ENCODE data around the gene PDE3A.

Gene PDE3A

DNA sequence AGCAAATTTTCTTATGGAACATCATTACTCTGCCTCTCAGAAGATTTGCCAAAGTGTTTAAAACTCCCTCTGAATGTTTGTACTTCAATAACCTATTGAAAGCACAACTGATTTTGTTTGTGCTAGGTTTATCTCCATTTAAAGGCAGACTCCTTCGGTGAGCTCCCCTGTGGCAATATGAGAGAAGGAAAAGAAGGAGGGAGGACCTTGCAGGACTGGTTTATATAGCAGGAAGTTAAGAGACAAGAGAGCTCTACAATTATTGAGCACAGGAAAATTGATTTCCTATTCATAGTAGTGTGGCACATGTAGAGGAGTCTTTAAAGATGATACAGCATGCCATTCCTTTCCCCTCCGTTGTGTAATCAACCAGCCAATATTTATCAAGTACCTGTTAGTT is 75.5 kb downstream of the PDE3A start:
- Mint-ChIP-seq H3K9me3 (no peaks in the 10 kb centered on the region), H3K27me3 (no peaks in the 10 kb centered on the region), H3K4me3 (no peak overlapping the region), H3K36me3 (ENCODE audit: low read depth) (no peaks in the 10 kb centered on the region), H3K27ac (no peak overlapping the region), H3K4me1 (ENCODE audit: low read depth) (no peaks in the 10 kb centered on the region)
- intact Hi-C loops (cut with micrococcal nuclease), result no loop called here

DNA sequence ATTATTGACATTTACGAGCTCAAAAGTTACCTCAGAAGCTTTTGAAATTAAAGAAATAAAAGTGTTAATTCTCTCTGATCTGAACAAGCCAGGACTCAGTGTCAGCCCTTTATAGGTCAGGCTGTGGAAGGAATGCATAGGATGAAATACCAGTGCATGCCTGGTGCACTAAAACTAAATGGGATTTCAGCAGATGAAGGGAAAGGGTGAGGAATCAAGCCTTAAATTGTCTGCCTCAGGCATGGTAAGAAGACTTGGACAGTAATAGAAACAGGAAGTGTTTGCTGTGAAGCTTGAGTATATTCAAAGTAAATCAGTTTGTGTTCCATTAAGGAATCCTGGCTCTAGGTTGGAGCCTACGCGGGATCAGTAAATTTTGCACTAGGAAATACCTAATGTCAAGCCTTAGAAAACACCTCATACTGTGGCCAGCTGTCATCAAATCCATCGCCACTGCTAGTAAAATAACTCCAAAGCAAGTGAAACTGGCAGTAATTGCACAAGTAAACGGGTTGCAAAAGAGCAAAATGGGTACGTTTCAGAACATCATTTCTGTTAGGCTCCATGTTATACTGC is 76.3 kb downstream of the PDE3A start:
- intact Hi-C loops (cut with micrococcal nuclease), result no loop called here
- H3K4me3 Mint-ChIP-seq, result no peak overlapping the region
- H3K27ac Mint-ChIP-seq, result no peak overlapping the region
- no peaks in the 10 kb centered on the region for H3K9me3 Mint-ChIP-seq
- no peaks in the 10 kb centered on the region for H3K36me3 Mint-ChIP-seq (ENCODE audit: low read depth)
- H3K27me3 Mint-ChIP-seq, result no peaks in the 10 kb centered on the region
- H3K4me1 Mint-ChIP-seq (ENCODE audit: low read depth), result no peaks in the 10 kb centered on the region

DNA sequence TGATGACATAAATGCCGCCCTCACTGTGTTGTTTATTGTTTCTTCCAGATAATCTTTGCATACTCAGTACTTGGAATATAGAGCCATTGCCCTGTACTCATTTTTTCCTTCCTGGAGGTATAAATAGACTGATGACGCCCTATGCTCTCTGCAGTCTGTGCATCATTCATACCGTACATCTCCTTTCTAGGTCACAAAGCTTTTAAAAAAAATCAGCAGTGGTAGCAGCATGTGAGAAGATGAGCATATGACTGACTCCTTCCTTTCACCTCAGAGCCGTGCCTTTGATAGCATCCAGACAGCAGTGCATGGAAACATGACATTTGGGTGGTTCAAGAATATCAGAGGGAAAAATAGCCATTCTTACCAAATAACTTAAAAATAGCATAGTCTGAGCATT is 77.3 kb downstream of the PDE3A start:
- Mint-ChIP-seq H3K9me3 (no peaks in the 10 kb centered on the region), H3K4me3 (no peak overlapping the region)
- intact Hi-C loops (cut with micrococcal nuclease), result no loop called here

DNA sequence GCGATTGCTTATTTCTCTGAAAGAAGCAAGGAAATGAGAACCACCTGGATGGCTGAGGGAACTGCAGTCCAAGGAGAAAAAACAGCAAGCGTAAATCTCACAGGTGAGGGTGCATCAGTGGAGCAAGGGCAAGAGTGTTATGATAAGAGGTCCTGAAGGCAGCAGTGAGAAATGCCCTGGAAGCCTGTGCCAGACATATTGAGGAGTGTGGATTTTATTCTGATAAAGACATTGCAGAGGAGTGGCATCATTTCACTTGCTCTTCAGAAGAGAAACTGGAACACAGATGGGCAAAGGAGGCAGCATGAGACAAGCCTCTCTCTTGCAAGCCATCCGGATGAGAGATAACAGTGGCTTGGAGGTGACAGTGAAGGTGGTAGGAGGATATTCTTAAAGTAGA is 78.5 kb downstream of the PDE3A start:
- intact Hi-C loops (cut with micrococcal nuclease), result no loop called here
- Mint-ChIP-seq H3K4me3 (no peak overlapping the region), H3K4me1 (ENCODE audit: low read depth) (no peaks in the 10 kb centered on the region), H3K27me3 (no peaks in the 10 kb centered on the region), H3K9me3 (no peaks in the 10 kb centered on the region), H3K27ac (no peak overlapping the region), H3K36me3 (ENCODE audit: low read depth) (no peaks in the 10 kb centered on the region)

More for the DNA sequence above, 77.3 kb downstream of the PDE3A start:
- H3K27ac Mint-ChIP-seq, result no peak overlapping the region
- H3K27me3 Mint-ChIP-seq, result no peaks in the 10 kb centered on the region
- no peaks in the 10 kb centered on the region for H3K4me1 Mint-ChIP-seq (ENCODE audit: low read depth)
- no peaks in the 10 kb centered on the region for H3K36me3 Mint-ChIP-seq (ENCODE audit: low read depth)

DNA sequence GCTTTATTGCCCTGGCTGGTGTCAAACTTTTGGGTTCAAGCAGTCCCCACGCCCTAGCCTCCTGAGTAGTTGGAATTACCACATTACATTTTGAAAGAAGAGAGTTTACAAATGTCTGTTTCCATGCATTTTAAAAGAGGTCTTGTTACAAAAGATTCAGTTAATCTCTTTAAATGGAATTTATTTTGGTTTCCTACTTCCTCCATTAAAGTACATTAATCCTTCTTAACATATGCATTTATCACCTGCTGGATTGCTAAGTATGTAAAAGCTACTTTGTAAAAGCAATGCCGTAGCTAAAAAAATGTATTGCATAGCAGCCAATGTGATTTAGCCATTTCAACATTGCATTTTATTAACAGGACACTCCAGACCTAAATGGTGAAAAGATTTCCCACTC is 80.4 kb downstream of the PDE3A start:
- Mint-ChIP-seq H3K9me3 (no peaks in the 10 kb centered on the region), H3K27me3 (no peaks in the 10 kb centered on the region), H3K36me3 (ENCODE audit: low read depth) (no peaks in the 10 kb centered on the region), H3K27ac (no peak overlapping the region), H3K4me1 (ENCODE audit: low read depth) (no peaks in the 10 kb centered on the region), H3K4me3 (no peak overlapping the region)
- intact Hi-C loops (cut with micrococcal nuclease), result no loop called here

DNA sequence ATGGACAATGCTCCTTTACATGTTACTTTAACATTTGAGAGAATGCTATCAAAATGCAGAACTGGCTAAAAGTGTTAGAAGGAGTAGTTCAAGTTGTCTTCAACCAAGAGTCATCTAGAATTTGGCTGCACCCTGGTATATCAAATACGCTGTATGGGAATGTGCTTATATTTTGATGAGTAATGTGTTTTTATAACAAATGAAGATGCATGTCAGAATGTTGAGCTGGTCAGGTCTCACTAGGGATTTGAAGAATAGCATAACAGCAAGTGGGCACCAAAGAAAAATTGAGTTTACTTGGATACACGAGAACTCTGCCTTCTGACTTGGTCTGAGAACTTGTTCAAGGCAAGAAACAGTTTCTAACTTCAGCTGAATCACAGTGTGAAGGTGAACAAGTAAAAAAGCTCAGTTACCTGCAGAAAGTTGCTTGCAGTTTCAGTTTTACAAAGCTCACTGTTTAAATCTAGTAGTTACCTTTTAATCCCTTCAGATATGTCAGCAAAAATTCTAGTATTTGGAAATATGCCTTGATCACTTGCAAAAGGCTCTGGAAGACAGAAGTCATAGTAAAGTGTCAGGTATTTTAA is 82.3 kb downstream of the PDE3A start:
- intact Hi-C loops (cut with micrococcal nuclease), result no loop called here
- Mint-ChIP-seq H3K27me3 (no peaks in the 10 kb centered on the region), H3K27ac (no peak overlapping the region), H3K4me1 (ENCODE audit: low read depth) (no peaks in the 10 kb centered on the region), H3K36me3 (ENCODE audit: low read depth) (no peaks in the 10 kb centered on the region), H3K4me3 (no peak overlapping the region), H3K9me3 (no peaks in the 10 kb centered on the region)

DNA sequence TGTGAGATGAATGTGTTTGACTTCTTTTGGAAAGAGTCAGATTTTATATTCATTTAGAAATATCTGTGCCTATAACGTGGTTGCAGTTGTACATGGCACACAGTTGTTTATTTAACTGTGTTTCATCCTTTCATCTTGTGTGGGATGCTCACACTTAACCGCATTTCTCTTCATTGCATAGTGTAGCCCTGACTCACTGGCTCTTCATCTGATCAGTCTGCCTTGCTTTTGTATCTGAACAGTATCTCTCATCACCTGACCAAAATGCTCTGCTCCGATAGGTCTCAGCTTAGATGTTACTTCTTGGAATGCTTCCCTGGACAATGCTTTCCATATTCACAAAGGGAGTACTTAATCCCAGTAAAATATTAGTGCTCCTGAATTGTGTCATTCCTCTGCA is 83.4 kb downstream of the PDE3A start:
- Mint-ChIP-seq H3K36me3 (ENCODE audit: low read depth) (no peaks in the 10 kb centered on the region), H3K9me3 (no peaks in the 10 kb centered on the region), H3K27ac (no peak overlapping the region), H3K4me3 (no peak overlapping the region), H3K27me3 (no peaks in the 10 kb centered on the region), H3K4me1 (ENCODE audit: low read depth) (no peaks in the 10 kb centered on the region)
- intact Hi-C loops (cut with micrococcal nuclease), result no loop called here

DNA sequence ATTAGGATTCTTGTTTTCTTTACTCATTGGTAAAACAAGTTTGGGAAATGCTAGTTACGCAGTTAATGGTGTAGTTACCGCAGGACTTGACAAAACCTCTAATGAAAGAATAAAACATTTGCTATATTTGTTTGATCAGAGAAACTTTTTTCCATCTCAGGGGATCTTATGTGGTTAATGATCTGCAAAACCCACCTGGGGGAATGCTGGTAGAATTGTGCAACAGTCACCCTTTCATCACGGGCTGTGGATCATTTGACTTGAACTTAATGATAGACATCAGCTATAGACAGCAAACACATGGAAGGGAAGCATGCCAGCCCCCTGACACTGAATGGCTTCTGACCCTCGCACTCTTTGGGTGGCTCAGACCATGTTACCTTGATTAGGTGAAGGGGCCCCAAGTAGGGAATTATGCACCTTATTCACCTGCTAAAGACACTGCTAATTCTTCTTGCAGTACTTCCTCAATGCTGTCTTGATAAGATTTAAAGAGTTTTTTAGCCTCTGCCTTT is 84.2 kb downstream of the PDE3A start:
- H3K27ac Mint-ChIP-seq, result no peak overlapping the region
- no peaks in the 10 kb centered on the region for H3K36me3 Mint-ChIP-seq (ENCODE audit: low read depth)
- no peak overlapping the region for H3K4me3 Mint-ChIP-seq
- H3K27me3 Mint-ChIP-seq, result no peaks in the 10 kb centered on the region
- no peaks in the 10 kb centered on the region for H3K4me1 Mint-ChIP-seq (ENCODE audit: low read depth)
- no peaks in the 10 kb centered on the region for H3K9me3 Mint-ChIP-seq
- intact Hi-C loops (cut with micrococcal nuclease), result no loop called here

DNA sequence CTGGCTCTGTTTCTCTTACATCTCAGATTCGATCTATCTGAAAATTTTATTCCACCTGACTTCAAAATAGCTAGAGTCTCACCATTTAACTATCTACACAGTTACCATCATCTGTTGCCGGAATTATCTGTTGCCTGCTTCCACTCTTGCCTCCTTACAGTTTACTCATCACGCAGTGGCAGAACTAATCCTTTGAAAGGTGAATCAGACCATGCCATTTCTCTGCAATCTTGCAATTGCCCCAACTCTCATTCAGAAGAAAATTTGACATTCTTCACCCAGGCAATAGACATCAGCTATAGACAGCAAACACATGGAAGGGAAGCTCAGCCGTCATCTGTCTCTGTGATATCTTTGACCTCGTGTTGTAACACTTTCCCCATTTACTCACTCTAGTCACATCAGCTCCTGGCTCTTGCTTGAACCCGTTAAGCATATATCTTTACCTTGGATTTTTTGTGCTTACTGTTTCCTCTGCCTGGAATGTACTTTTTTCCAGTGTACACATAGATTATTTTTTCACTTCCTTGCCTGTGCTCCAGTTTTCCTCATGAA is 85.5 kb downstream of the PDE3A start:
- Mint-ChIP-seq H3K9me3 (no peaks in the 10 kb centered on the region), H3K27ac (no peak overlapping the region), H3K4me3 (no peak overlapping the region), H3K4me1 (ENCODE audit: low read depth) (no peaks in the 10 kb centered on the region), H3K27me3 (no peaks in the 10 kb centered on the region), H3K36me3 (ENCODE audit: low read depth) (no peaks in the 10 kb centered on the region)
- intact Hi-C loops (cut with micrococcal nuclease), result no loop called here

DNA sequence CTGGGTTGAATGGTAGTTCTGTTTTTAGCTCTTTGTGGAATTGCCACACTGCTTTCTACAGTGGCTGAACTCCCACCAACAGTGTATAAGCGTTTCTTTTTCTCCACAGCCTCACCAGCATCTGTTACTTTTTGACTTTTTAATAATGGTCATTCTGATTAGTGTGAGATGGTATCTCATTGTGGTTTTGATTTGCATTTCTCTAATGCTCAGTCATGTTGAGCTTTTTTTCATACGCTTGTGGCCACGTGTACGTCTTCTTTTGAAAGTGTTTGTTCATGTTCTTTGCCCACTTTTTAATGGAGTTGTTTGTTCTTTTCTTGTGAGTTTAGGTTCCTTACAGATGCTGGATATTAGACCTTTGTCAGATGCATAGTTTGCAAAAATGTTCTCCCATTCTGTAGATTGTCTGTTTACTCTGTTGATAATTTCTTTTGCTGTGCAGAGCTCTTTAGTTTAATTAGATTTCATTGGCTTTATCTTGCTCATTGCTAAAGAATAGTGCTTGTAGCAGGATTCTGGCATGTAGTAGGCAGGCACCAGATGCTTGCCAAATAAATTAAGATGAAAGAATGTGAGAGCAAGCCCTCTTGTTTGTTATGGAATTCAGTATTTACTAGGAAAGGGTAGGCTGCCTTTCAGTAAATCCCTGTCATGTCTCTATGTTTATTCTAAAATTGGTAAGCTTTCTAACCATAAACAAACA is 86.8 kb downstream of the PDE3A start:
- intact Hi-C loops (cut with micrococcal nuclease), result no loop called here
- H3K27me3 Mint-ChIP-seq, result no peaks in the 10 kb centered on the region
- H3K27ac Mint-ChIP-seq, result no peak overlapping the region

DNA sequence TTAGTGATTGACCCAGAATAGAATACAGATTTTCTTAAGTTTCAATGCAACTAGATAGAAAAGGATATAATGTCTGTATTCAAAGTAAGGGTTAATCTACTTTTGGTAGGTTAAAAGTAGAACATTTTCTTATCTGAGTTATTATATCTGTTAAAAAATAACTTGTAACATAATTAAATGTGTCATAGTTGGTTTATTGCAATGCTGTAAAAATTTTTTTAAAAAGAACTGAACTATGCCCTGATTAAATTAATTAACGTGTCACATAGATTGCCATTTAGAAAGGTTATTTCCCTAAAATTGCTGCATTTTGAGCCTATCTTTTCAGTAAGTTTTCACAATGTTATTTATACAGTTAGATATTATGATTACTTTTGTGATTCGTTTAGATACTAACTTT is 89.2 kb downstream of the PDE3A start:
- Mint-ChIP-seq H3K27ac (no peak overlapping the region), H3K36me3 (ENCODE audit: low read depth) (no peaks in the 10 kb centered on the region), H3K27me3 (no peaks in the 10 kb centered on the region), H3K4me1 (ENCODE audit: low read depth) (no peaks in the 10 kb centered on the region), H3K4me3 (no peak overlapping the region), H3K9me3 (no peaks in the 10 kb centered on the region)
- intact Hi-C loops (cut with micrococcal nuclease), result no loop called here

More for the DNA sequence above, 86.8 kb downstream of the PDE3A start:
- H3K4me3 Mint-ChIP-seq, result no peak overlapping the region
- H3K4me1 Mint-ChIP-seq (ENCODE audit: low read depth), result no peaks in the 10 kb centered on the region
- no peaks in the 10 kb centered on the region for H3K36me3 Mint-ChIP-seq (ENCODE audit: low read depth)
- no peaks in the 10 kb centered on the region for H3K9me3 Mint-ChIP-seq

DNA sequence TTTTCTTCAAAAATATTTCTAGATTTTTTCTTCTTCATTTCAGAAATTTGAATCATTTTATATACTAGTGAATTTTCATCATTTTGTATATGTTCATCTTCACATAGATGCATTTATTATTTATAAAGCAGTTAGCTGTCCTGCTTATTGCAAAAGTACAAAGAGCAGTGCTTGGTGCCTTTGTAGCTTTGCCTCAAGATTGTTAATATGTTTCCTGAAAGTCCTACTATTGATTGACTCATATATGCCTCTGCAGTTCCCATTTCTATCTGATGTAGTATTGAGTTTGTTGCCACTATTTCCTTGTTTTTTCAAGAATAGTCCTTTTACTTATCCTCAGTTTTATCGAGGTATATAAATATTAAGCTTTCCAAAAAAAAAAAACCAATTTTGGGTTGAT is 89.7 kb downstream of the PDE3A start:
- H3K36me3 Mint-ChIP-seq (ENCODE audit: low read depth), result no peaks in the 10 kb centered on the region
- H3K27me3 Mint-ChIP-seq, result no peaks in the 10 kb centered on the region
- no peak overlapping the region for H3K27ac Mint-ChIP-seq
- H3K4me3 Mint-ChIP-seq, result no peak overlapping the region
- no peaks in the 10 kb centered on the region for H3K4me1 Mint-ChIP-seq (ENCODE audit: low read depth)
- H3K9me3 Mint-ChIP-seq, result no peaks in the 10 kb centered on the region
- intact Hi-C loops (cut with micrococcal nuclease), result no loop called here

DNA sequence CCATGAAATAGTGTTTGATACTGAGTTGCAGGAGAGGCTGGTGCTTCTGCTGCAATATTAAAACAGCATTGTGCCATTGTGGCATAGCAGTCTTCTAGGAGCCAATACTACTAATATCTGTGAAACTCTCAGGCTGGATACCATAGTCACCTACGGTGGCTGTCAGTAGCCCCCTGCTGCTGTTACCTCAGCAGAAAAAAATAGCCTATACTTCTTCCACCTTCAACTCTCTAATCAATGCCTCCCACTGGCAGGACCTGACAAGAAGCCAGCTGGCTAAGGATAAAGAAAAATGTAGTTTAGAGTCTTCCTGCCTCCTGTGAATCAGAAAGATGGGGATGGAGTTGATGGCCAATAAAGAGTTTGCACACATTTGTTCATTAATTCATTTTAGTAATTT is 91.6 kb downstream of the PDE3A start:
- no peaks in the 10 kb centered on the region for H3K36me3 Mint-ChIP-seq (ENCODE audit: low read depth)
- intact Hi-C loops (cut with micrococcal nuclease), result no loop called here
- no peaks in the 10 kb centered on the region for H3K27me3 Mint-ChIP-seq
- no peaks in the 10 kb centered on the region for H3K9me3 Mint-ChIP-seq
- no peaks in the 10 kb centered on the region for H3K4me1 Mint-ChIP-seq (ENCODE audit: low read depth)
- no peak overlapping the region for H3K27ac Mint-ChIP-seq
- H3K4me3 Mint-ChIP-seq, result no peak overlapping the region

DNA sequence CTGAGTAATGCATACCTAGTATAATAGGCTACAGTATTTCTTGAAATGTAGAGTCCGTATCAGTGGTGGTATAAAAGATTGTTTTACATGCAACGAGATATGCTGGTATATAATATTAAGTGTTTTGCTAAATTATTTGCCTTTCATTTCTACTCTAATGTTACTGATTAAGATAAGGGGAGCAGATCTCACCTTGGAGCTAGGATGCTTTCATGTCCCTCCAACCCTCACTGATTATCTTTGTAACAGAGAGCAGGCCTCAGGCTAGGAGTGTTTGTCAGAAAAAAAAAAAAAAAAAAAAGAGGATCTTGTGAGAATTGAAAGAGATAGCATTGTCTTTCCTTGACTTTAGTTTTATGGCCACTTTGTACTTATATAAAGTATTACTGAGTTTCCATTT is 92.6 kb downstream of the PDE3A start:
- Mint-ChIP-seq H3K9me3 (no peaks in the 10 kb centered on the region), H3K27ac (no peak overlapping the region)

More for the DNA sequence above, 92.6 kb downstream of the PDE3A start:
- no peak overlapping the region for H3K4me3 Mint-ChIP-seq
- no peaks in the 10 kb centered on the region for H3K4me1 Mint-ChIP-seq (ENCODE audit: low read depth)
- no peaks in the 10 kb centered on the region for H3K27me3 Mint-ChIP-seq
- intact Hi-C loops (cut with micrococcal nuclease), result no loop called here
- H3K36me3 Mint-ChIP-seq (ENCODE audit: low read depth), result no peaks in the 10 kb centered on the region
